8988T (cell line): ENCODE data around the gene CASP2.
A peak's percentile ranks its signal among the peaks of the same experiment; 100 is the strongest.

ENCODE experiments used
- DNase-seq: peaks from one replicate; pipeline ENCODE4 v3.0.0; 2011

Gene CASP2

DNA sequence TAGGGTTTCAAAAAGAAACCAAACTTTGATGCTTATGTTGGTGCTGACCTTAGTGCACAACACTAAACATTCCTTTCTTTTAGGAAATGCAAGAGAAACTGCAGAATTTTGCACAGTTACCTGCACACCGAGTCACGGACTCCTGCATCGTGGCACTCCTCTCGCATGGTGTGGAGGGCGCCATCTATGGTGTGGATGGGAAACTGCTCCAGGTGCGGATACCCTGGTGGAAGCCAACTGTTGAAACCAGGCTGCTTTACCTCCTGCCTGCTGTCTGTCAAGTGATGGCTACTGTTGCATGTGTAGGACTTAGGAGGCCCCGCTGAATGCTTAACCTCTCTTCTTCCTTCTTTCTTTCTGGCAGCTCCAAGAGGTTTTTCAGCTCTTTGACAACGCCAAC is 11.7 kb downstream of the CASP2 start:
- no peak for DNase-seq

DNA sequence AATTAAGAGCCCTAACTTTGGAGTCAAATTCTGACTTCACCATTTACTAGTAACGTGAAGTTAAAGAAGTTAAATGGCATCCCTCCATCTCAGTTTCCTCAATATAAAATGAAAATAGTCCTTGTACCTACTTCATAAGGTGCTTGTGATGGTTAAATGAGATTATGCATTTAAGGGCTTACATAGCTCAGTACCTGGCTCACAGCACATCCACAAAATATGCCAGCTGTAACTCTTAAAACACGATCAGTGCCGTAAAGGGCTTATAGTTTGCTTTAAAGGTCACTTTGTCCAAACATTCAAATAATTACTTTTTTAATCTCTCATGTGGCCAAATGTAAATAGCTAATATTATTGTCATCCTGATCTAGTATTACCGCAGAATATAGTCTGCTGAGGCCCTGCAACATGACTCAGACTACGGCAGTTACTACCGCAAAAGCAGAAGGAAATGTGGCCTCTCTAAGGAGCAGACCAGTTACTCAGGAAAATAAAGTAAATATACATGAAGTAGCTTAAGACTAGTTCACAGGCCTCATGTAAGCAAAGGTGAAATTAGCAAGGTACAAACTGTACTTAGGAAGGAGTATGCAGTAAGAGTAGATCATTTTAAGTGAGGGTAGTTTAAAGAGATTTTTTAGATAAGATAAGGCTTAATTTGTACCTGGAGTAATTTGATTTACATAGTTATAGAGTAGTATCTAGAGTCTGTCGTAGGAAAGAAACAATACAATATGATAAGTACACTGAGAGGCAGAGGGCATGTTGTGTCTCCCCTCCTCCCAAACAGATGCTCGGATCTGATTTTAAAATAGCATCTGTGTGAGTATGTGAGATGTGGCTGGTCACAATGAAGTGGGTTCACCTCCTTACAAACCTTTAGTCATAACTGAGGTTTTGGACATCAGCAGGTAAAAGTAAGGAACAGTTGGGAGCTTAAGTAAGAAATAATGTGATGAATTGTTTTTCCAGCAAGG is 13.1 kb downstream of the CASP2 start:
- no peak for DNase-seq

DNA sequence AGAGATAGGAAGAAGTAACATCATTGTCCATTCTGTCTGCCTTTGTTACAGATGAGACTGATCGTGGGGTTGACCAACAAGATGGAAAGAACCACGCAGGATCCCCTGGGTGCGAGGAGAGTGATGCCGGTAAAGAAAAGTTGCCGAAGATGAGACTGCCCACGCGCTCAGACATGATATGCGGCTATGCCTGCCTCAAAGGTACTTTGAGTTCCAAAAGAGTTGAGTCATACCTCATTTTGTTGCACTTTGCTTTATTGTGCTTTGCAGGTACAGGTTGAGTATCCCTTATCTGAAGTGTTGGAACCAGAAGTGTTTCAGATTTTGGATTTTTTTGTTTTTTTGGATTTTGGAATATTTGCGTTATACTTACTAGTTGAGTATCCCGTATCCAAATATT is 15.6 kb downstream of the CASP2 start:
- no peak for DNase-seq

DNA sequence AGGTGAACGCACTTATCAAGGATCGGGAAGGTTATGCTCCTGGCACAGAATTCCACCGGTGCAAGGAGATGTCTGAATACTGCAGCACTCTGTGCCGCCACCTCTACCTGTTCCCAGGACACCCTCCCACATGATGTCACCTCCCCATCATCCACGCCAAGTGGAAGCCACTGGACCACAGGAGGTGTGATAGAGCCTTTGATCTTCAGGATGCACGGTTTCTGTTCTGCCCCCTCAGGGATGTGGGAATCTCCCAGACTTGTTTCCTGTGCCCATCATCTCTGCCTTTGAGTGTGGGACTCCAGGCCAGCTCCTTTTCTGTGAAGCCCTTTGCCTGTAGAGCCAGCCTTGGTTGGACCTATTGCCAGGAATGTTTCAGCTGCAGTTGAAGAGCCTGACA is 16.8 kb downstream of the CASP2 start:
- no peak for DNase-seq

DNA sequence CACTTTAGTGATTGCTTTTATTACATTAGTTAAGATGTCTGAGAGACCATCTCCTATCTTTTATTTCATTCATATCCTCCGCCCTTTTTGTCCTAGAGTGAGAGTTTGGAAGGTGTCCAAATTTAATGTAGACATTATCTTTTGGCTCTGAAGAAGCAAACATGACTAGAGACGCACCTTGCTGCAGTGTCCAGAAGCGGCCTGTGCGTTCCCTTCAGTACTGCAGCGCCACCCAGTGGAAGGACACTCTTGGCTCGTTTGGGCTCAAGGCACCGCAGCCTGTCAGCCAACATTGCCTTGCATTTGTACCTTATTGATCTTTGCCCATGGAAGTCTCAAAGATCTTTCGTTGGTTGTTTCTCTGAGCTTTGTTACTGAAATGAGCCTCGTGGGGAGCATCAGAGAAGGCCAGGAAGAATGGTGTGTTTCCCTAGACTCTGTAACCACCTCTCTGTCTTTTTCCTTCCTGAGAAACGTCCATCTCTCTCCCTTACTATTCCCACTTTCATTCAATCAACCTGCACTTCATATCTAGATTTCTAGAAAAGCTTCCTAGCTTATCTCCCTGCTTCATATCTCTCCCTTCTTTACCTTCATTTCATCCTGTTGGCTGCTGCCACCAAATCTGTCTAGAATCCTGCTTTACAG is 17.4 kb downstream of the CASP2 start:
- peak; percentile 38 for DNase-seq

DNA sequence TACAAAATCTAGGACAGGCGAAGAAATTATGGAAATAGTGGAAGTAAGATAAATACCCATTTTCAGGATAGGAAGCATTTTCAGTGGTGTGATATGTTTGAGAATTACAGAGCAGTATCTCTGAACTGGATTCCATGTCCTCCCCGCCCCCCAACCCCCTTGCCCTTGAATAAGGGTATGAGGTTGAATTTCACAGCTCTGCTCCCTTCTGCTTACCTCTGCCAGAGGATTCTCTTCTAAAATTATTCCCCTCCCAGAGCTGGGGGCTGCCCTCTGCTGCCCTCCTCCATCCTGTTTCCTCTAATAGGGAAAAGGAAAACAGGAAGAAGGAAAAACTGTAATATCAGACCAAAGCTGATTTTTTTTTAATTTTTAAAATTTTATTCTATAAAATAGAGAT is 20.5 kb downstream of the CASP2 start:
- DNase-seq: no peak

DNA sequence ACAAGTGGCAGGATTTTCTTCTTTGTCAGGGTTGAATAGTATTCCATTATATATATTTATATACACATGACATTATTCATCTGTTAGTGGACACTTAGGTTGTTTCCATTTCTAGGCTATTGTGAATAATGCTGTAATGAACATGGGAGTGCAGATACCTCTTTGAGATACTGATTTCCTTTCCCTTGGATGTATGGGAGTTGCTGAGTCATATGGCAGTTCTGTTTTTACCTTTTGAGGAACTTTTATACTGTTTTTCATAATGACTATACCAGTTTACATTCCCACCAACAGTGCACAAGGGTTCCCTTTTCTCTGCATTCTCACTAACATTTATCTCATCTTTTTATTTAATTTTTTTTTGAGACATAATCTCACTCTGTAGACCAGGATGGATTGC is 26.0 kb downstream of the CASP2 start:
- DNase-seq: no peak

DNA sequence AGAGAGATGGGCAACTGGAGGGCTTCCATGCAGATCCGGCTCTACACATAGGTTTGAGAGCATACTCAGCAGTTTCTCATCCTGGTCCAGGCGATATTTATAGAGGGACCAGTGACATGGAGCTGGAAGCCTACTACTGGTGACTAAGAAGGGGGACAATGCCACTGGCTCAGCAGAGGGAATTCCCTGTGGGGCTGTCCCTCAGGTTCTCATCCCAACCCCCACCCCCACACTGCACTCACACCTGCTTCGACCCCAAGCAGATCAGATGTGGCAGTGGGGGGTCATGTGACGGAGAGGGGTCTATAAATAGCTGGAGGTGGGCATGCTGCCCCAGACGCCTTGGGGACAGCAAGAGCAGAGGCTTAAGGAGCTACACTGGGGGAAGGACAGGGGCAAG is 27.6 kb downstream of the CASP2 start, which contains the start of gene CLCN1:
CLCN1 (plus strand) TSS at position 336 of the 400 bp plus-strand sequence. CDS start 102 bp downstream, outside the sequence.
- DNase-seq: no peak

DNA sequence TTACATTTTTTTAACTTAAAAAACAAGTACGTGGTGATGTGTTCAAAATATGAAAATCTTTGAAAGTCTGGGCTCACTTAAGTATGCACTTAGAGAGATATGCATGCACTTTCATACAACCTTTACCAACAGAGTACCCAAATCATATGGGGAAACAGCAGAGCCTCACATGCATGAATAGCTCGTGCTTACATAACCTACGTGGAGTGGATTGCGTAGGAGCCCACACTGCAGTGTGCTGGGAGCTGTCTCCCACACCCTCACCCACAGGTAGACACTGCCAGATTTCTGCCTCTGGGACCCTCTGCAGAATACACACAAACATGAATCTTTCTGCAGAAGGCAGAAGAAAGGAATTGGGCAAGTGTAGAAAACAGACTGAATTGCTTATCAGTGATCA is 28.3 kb downstream of the CASP2 start:
- no peak for DNase-seq

DNA sequence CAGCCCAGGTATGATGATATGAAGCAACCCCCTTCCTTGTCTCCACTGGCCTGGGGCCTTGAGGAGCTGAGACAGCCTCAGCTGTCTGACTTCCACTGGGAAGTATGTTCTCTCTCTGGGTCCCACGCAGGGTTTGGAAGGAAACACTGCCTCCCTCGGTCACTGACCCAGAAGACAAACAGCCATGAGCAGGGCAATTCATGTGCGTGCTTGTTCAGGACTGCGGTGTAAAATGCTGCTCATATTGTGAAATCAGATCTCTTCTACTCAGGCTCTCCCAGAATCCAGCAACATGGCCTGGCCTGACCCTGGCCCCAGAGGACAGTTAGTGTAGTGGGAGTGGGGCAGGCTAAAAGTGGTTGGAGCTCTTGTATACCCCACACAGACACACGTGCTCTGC is 30.5 kb downstream of the CASP2 start:
- no peak for DNase-seq

DNA sequence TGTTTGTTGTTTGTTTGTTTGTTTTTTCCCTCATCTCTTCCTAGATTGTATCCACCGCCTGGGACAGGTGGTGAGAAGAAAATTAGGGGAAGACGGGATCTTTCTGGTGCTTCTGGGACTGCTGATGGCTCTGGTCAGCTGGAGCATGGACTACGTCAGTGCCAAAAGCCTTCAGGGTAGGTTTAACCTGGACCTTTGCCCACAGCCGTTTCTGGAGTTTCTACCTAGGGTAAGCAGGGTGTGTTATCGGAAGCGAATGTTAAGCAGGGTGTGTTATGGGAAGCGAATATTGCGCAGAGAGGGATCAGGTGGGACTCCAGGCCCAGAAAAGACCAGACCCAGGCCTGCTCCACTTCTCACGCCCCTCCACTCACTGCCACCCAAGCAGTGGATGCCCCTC is 32.5 kb downstream of the CASP2 start:
- DNase-seq: no peak

DNA sequence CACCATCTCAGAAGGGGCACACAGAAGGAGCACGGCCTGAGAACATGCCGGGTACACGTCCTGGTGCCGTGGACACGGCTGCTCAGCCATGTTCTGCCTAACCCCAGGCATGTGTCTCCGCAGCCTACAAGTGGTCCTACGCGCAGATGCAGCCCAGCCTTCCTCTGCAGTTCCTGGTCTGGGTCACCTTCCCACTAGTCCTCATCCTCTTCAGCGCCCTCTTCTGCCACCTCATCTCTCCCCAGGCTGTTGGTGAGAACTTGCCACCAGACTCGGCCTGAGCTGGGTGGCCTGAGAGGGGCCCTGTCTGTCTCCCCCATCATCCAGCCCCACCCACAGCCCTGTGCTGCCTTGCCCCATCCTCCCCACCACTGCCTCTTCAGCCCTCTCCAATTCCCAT is 33.1 kb downstream of the CASP2 start:
- no peak for DNase-seq

DNA sequence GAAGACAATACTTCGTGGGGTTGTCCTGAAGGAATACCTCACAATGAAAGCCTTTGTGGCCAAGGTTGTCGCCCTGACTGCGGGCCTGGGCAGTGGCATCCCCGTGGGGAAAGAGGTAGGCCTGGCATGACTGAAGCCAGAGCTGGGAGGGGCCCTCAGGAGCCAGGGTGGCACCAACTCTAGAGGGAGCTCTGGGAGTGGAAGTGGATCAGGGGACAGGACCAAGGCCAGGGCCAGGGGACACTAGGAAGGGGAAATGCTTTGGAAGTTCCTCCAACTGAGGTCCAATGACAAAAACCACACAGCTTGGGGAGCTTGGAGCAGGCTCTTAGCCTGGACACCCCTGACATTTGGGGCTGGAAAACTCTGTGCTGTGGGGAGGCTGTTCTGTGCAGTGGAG is 33.6 kb downstream of the CASP2 start:
- DNase-seq: no peak

DNA sequence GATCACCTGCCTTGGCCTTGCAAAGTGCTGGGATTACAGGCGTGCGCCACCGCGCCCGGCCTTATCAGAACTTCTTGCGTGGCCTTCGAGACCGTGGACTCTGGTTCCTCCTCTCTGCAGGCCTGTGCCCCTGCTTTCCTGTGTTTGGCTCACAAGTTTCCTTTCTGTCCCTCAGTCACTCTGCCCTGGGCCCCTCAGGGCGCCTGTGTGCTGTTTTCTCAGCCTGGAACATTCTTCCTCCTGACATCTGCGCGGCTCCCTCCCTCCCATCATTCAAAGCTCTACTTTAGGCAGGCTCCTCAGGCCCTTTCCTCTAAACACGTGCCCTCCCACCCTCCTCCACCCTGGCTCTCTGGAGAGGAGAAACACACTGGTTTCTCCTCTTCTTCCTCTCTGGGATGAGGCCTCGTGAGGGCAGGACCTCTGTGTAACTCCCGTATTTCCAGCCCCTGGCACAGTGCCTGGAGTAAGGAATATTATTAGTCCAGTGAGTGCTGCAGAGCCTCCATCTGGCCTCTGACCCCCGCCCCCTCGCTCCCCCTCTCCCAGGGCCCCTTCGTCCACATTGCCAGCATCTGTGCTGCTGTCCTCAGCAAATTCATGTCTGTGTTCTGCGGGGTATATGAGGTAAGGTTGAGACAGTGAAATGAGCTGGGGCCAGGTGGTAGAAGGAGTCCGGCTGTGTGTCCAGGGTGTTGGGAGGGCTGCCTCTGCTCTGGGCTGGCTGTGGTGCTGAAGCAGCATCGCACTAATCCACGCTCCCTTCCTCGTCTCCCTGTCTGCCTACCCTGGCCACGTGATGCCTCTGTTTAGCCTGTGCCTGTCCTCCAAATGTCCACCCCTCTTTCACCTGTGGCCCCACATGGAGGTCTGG is 34.8 kb downstream of the CASP2 start:
- no peak for DNase-seq

DNA sequence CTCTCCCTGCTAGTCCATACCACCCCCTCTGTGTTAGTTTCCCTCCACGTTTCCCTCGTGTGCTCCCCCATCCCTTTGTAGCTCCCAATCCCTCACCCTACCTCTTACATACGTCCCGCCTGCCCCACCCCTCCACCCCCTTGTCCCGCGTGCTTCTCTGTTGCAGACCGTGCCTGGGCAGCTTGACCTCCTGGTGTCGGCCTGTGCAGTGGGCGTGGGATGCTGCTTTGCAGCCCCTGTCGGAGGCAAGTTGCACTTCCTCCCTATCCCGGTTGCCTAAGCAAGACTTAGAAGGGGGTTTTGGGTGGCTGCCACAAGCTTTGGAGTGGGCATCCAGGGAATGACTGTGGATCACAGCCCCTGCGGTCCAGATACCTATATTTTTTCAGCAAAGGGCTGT is 35.5 kb downstream of the CASP2 start:
- DNase-seq: no peak

DNA sequence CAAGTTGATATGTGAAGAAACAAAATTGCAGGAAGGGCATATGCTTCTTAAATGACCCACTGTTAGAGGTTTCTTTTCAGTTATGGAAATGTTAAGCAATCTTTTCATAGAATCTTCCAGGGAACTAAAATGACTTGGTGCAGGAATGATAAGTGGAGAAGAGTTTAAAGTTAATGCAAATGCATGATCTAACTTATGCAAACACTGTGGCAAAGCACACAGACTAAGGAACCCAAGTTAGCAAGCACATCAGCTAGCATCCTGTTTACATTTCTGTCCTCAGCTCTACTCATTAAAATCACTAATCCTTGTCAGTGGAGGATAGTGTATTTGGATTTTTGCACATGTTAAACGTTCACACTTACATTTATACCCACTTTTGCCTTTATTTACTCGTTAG is 37.1 kb downstream of the CASP2 start:
- DNase-seq: no peak

DNA sequence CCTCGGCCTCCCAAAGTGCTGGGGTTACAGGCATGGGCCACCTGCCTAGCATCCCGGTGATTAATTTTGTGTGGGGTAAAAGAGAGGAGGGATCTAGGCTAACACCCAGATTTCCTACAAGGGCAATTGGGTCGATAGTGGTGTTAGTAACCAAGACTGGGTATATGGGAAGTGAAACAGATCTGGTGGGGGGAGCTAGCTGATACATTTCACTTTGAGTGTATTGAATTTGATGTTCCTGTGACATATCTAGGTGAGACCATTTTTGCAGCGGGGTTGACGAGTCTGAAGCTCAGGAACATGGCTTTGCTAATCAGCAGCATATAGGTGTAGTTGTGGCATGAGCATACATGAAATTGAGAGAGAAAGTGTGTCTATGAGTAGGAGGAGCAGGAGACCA is 39.8 kb downstream of the CASP2 start:
- no peak for DNase-seq

DNA sequence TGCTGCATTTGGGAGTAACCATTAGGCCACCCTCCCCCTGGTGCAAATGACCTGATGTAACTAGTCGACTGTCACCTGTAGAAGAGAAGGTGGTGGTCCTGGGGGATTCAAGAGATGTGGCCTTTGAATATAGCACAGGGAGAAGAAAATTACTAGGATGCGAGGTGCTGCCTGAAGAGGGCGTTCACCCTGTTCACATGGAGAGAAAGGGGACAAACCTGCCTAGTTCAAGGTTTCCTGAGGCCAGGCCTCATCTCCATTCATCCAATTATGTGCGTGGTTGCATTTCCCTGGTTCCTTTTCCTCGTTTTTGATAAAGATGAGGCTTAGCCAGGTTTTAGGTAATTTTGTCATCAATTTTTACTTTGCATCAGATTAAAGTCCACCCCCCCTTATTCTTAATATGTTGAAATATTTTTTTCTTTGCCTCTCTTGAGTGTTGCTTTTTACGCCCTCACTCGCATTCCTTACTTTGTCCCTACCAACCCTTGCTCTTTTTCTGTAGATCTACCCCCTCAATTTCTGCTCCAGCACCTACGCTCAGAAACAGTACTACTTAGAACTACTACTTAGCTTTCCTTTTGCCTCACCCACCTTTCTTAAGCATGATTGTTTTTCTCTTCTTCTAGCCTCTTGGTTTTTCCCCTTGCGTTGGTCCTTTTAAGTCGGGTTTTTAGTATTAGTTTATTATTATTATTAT is 41.5 kb downstream of the CASP2 start:
- DNase-seq: no peak

DNA sequence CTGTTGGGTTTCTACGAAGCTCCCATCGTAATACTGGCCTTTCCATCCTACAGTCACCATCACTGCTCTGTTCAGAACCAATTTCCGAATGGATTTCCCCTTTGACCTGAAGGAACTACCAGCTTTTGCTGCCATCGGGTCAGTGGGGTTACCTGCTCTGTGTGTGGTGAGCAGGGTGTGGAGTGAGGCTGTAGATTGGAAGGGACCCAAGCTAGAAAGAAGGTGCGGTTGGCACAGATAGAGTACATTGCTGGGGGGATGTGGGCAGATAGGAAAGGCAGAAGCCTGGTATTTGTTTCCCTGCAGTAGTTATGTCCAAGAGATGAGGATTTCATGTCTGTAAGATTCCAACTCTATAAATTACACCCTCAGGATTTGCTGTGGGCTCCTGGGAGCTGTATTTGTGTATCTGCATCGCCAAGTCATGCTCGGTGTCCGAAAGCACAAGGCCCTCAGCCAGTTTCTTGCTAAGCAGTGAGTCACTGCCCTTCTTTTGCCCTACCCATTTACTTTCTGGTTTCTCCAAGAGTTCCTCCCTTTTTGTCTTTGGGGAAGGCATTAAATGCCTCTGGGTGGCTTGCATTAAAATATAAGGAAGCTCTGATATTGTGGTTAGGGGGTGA is 43.1 kb downstream of the CASP2 start:
- no peak for DNase-seq

DNA sequence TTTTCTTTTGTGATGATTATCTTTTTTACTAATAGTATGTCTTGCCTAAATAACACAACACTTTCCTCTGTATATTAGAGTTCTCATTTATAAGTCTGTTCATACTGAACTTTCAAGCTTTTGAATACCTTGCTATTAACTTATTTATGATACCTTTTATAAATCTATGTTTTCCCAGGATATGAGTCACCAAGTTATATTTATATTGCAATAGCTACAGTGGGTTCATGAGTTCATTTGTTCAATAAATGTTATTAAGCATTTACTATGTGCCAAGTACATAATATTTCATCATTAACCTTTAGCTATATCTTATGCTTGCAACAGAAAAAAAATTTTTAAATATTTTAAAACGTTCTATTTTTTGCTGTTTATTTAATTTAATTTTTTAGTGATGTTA is 46.1 kb downstream of the CASP2 start:
- DNase-seq: no peak

DNA sequence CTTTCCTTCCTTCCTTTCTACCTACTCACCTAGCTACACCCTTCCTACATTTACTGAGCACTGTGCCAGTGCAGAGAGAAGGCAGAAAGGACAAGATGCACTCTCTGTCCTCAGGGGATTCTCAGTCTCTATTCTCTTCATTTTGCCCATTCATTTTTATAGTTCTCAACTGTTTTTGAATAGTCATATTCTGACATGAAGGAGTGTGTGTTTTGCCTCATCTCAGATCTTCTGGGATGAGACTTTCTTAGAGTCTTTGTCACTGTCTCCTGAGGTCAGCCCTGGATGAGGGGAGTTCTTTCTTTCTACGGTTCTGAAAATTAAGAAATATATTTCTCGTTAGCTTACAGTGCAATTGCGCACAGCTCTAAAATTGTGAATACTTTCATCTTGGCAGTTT is 49.1 kb downstream of the CASP2 start:
- DNase-seq: no peak

DNA sequence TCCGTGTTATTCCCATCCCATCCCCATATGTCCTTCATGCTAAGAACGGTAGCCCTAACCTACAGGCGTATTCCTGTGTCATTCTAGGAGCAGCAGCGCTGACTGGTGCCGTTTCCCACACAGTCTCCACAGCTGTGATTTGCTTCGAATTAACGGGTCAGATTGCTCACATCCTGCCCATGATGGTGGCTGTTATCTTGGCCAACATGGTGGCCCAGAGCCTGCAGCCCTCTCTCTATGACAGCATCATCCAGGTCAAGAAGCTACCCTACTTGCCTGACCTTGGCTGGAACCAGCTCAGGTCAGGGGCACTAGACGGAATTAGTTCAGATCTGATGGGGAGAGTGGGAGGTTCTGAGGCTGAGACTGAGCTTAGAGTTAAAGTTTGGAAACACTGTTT is 53.7 kb downstream of the CASP2 start:
- DNase-seq: no peak
